Breast epithelium (tissue), 4 donors: Measurements from ENCODE around the gene PRDM16. TPM values are rescaled to one million over a fixed set of nuclear protein-coding genes. Genes with fewer than 3 reads are reported as not detected.

Experiments
- DNase-seq, 2 donors: peaks; one replicate each; pipeline ENCODE4 v3.0.0-alpha.2; 2019; ENCODE audit warnings: low spot score in 2 of 2
- H3K27ac ChIP-seq, 2 donors: fragments of 200-600 bp; sonication (generic) in 1 of 2; one replicate each; pipeline ENCODE4 v1.5.1; 2016 to 2019; ENCODE audit warnings: mild to moderate bottlenecking in 1 of 2
- H3K27me3 ChIP-seq, 2 donors: fragments of 200-600 bp; sonication (generic) in 1 of 2; one replicate each; pipeline versions ENCODE4 v1.5.1 to v1.6.0; 2017 to 2019; ENCODE audit warnings: control low read depth in 1 of 2, mild to moderate bottlenecking in 1 of 2
- H3K36me3 ChIP-seq: fragments of 200-600 bp; one replicate; pipeline ENCODE4 v1.5.1; 2019
- H3K4me1 ChIP-seq, 2 donors: fragments of 200-600 bp; sonication (generic); one replicate each; pipeline ENCODE4 v1.5.1; 2016 to 2019; ENCODE audit warnings: control low read depth in 1 of 2
- H3K4me3 ChIP-seq, 3 donors: fragments of 200-600 bp; sonication (generic); 1 replicate in 2 of 3; 2 replicates in 1 of 3; pipeline ENCODE4 v1.5.1; 2016 to 2019; ENCODE audit warnings: mild to moderate bottlenecking in 3 of 3, moderate library complexity in 2 of 3
- H3K9me3 ChIP-seq, 2 donors: fragments of 200-600 bp; sonication (generic) in 1 of 2; one replicate each; pipeline ENCODE4 v1.5.1; 2016 to 2019; ENCODE audit warnings: control low read depth in 1 of 2
- CTCF ChIP-seq, 3 donors: fragments of 450-650 bp; IDR thresholded peaks; one replicate each; pipeline ENCODE4 v1.5.1; 2016 to 2017; ENCODE audit warnings: antibody characterized with exemption in 3 of 3, mild to moderate bottlenecking in 3 of 3, moderate library complexity in 3 of 3
- POLR2A ChIP-seq: fragments of 450-650 bp; IDR thresholded peaks from one replicate; pipeline ENCODE4 v1.6.1; 2016; ENCODE audit warnings: antibody characterized with exemption, mild to moderate bottlenecking, moderate library complexity
- POLR2AphosphoS5 ChIP-seq, 3 donors: sonication (generic); formaldehyde crosslinking; IDR thresholded peaks; one replicate each; pipeline ENCODE4 v1.6.1; 2017; ENCODE audit warnings: antibody characterized with exemption in 3 of 3
- intact Hi-C: fragments of 100-400 bp; cut with DNase I; formaldehyde crosslinking; loops from one replicate; pipeline ENCODE4 v1.15.1; 2023; ENCODE audit warnings: low total_unique reads
- total RNA-seq, 3 donors: library from RNA; depleted of rRNA; stranded (reverse); fragments of >200 nt; gene quantifications; one replicate each; pipeline ENCODE4 v1.1.0, GENCODE V29; 2016

Gene PRDM16
- total RNA-seq, 3 donors from 2014 or later = 0.48 to 3.8 (median 3.6) TPM

- Histone ChIP-seq H3K4me1 (peaks cover 0 to 5% of the 10 kb centered on the region in 2 donors), H3K27ac (no peak overlapping the region), H3K9me3 (no peaks in the 10 kb centered on the region), H3K4me3 (peak overlapping the region in 1 of 3 donors; percentile 29), H3K36me3 (no peaks in the 10 kb centered on the region), H3K27me3 (peaks cover 7 to 88% of the 10 kb centered on the region in 2 donors)
- DNase-seq = no peak
- intact Hi-C loops = no loop called here
- TF ChIP-seq CTCF (IDR thresholded peaks at IDR 0.05) (no peak), POLR2AphosphoS5 (IDR thresholded peaks at IDR 0.05) (no peak), POLR2A (no peak)
Observed at GRCh38 chr1:3072391-3073185, 3.6 kb downstream of the PRDM16 start.

GRCh38 chr1:3073186-3073488, 4.1 kb downstream of the PRDM16 start:
- intact Hi-C loops = no loop called here
- Histone ChIP-seq H3K4me1 (peaks cover 0 to 4% of the 10 kb centered on the region in 2 donors), H3K4me3 (peak overlapping the region in 1 of 3 donors; percentile 29), H3K27me3 (peaks cover 7 to 87% of the 10 kb centered on the region in 2 donors), H3K36me3 (no peaks in the 10 kb centered on the region), H3K27ac (no peak overlapping the region), H3K9me3 (no peaks in the 10 kb centered on the region)
- TF ChIP-seq POLR2A = no peak
- TF ChIP-seq POLR2AphosphoS5 (IDR thresholded peaks at IDR 0.05) = no peak
- no peak for TF ChIP-seq CTCF (IDR thresholded peaks at IDR 0.05)
- DNase-seq = no peak

- H3K36me3 ChIP-seq = no peaks in the 10 kb centered on the region
- intact Hi-C loops = no loop called here
- H3K4me1 ChIP-seq = no peaks in the 10 kb centered on the region
- no peak for TF ChIP-seq POLR2A
- TF ChIP-seq POLR2AphosphoS5 (IDR thresholded peaks at IDR 0.05) = no peak
- no peak for TF ChIP-seq CTCF (IDR thresholded peaks at IDR 0.05)
- no peaks in the 10 kb centered on the region for H3K9me3 ChIP-seq
- H3K27me3 ChIP-seq = peaks cover 7 to 85% of the 10 kb centered on the region in 2 donors
- H3K27ac ChIP-seq = no peak overlapping the region
- no peak for DNase-seq
- peak overlapping the region in 1 of 3 donors; percentile 41 for H3K4me3 ChIP-seq
Observed at GRCh38 chr1:3073489-3074296, 4.7 kb downstream of the PRDM16 start.

- no peak for DNase-seq
- H3K27ac ChIP-seq = no peak overlapping the region
- H3K27me3 ChIP-seq = peaks cover 7 to 82% of the 10 kb centered on the region in 2 donors
- no peaks in the 10 kb centered on the region for H3K36me3 ChIP-seq
- TF ChIP-seq POLR2A (no peak), CTCF (IDR thresholded peaks at IDR 0.05) (no peak), POLR2AphosphoS5 (IDR thresholded peaks at IDR 0.05) (no peak)
- no peaks in the 10 kb centered on the region for H3K9me3 ChIP-seq
- no peaks in the 10 kb centered on the region for H3K4me1 ChIP-seq
- no peak overlapping the region for H3K4me3 ChIP-seq
- intact Hi-C loops = no loop called here
Observed at GRCh38 chr1:3074297-3074741, 5.3 kb downstream of the PRDM16 start.

GRCh38 chr1:3074800-3075199, 5.8 kb downstream of the PRDM16 start:
- Histone ChIP-seq H3K27me3 (peaks cover 7 to 80% of the 10 kb centered on the region in 2 donors), H3K4me3 (no peak overlapping the region), H3K36me3 (no peaks in the 10 kb centered on the region), H3K27ac (no peak overlapping the region), H3K4me1 (no peaks in the 10 kb centered on the region), H3K9me3 (no peaks in the 10 kb centered on the region)
- TF ChIP-seq CTCF (IDR thresholded peaks at IDR 0.05) (no peak), POLR2AphosphoS5 (IDR thresholded peaks at IDR 0.05) (no peak), POLR2A (no peak)
- DNase-seq = no peak
- intact Hi-C loops = no loop called here
